ENCODE measurements around the gene PTPRE.

- no peak for TF ChIP-seq EZH2 (IDR thresholded peaks at IDR 0.05; ENCODE audit: borderline replicate concordance, low read length)
- TF ChIP-seq, protein P1, sequence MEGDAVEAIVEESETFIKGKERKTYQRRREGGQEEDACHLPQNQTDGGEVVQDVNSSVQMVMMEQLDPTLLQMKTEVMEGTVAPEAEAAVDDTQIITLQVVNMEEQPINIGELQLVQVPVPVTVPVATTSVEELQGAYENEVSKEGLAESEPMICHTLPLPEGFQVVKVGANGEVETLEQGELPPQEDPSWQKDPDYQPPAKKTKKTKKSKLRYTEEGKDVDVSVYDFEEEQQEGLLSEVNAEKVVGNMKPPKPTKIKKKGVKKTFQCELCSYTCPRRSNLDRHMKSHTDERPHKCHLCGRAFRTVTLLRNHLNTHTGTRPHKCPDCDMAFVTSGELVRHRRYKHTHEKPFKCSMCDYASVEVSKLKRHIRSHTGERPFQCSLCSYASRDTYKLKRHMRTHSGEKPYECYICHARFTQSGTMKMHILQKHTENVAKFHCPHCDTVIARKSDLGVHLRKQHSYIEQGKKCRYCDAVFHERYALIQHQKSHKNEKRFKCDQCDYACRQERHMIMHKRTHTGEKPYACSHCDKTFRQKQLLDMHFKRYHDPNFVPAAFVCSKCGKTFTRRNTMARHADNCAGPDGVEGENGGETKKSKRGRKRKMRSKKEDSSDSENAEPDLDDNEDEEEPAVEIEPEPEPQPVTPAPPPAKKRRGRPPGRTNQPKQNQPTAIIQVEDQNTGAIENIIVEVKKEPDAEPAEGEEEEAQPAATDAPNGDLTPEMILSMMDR (conservative IDR thresholded peaks at IDR 0.05 in 1 of 2, IDR thresholded peaks at IDR 0.05 in 1 of 2; ENCODE audit: extremely low read depth in 1 of 2, insufficient read depth in 1 of 2, low read depth in 1 of 2, low read length in 2 of 2), result no peak
These were observed 71.6 kb downstream of the PTPRE start for GRCh38 chr10:127978481-127978880.
